GM19099 (cell line): ENCODE data around the gene GGA1.

Experiments
- POLR2A ChIP-seq: IDR thresholded peaks from 3 replicates; pipeline ENCODE4 v1.6.1; 2011; ENCODE audit warnings: low read depth; ENCODE audit not compliant: insufficient read length; ENCODE audit errors: extremely low read depth

Gene GGA1

DNA sequence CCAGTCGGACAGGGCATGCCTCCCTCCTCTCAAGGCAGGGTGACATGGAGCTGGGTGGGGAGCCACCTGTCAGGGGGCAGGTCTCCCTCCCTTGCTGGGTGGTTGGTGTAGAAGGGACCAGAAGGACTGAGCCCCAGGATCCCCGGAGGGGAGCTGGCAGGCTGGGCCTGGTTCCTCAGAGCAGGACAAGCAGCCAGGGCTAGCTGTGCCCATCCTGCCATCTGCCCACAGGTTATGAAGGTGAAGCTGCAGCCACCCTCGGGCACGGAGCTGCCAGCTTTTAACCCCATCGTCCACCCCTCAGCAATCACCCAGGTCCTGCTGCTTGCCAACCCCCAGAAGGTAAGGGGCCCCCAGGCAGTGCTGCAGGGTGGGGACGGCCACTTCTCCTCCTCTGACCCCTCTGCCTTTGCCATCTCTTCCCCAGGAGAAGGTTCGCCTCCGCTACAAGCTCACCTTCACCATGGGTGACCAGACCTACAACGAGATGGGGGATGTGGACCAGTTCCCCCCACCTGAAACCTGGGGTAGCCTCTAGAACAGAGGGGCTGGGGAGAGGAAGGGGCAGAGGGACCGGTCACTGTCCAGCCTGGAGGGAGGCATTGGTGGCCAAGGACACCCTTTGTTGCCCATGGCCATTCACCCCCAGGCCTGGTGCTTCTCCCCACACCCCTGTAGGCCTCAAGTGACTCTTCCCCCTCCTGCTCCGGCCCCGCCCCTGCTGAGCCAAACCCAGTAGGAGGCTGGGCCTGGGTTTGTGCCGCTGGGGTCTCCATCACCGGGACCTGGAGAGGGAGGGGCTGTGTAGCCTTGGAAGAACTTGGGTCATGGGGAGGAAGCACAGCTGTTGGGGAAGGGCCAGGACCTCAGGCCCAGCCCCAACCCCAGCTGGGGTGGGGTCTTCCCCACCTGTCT, 23.8 kb downstream of the GGA1 start:
- no peak for TF ChIP-seq POLR2A

- TF ChIP-seq POLR2A: peak; percentile 33
These were observed 24.5 kb downstream of the GGA1 start for GRCh38 chr22:37633089-37633624.

GRCh38 chr22:37633625-37634416, 25.2 kb downstream of the GGA1 start:
- peak; percentile 45 for TF ChIP-seq POLR2A

DNA sequence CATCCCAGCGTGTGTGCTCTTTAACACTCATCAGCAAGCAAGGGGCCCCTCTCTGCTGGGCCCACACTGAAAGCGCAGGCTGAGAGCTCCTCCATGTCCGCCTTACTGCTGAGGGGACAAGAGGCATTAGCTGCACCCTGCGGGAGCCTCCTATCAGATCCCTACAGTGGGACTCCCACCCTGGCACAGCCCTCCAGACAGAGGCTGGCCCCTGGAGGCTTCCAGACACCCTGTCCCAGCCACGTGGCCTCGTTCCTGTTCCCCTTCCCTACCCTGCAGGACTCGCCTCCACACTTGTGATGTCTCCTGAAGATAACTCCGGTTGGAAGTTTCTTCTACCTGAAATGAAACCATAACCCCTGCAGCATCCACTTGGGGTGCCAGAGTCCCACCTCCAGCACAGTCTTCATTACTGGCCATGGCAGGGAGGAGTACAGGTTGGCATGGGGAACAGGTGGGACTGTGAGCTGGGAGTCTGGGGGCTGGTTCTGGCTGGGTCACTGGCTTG, 25.8 kb downstream of the GGA1 start:
- TF ChIP-seq POLR2A: peak; percentile 34

DNA sequence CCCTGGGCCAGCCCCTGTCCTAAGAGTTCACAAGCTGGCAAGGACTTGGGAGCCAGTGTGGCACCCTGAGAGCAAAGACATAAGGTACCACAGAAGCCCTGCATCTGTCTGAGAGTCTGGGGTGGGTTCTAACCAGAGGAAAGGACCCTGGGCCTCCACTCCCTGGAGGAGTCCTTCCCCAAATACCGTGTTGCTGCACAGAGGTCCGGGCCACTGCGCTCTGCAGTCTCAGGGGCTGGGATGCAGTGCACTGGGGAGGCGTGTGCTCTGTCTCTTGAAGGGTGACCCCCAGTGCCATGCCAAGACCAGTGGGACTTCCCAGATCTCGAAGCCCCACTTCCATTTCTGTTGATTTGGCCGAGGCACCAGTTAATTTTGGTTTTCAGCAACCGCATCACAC, 26.5 kb downstream of the GGA1 start:
- no peak for TF ChIP-seq POLR2A

DNA sequence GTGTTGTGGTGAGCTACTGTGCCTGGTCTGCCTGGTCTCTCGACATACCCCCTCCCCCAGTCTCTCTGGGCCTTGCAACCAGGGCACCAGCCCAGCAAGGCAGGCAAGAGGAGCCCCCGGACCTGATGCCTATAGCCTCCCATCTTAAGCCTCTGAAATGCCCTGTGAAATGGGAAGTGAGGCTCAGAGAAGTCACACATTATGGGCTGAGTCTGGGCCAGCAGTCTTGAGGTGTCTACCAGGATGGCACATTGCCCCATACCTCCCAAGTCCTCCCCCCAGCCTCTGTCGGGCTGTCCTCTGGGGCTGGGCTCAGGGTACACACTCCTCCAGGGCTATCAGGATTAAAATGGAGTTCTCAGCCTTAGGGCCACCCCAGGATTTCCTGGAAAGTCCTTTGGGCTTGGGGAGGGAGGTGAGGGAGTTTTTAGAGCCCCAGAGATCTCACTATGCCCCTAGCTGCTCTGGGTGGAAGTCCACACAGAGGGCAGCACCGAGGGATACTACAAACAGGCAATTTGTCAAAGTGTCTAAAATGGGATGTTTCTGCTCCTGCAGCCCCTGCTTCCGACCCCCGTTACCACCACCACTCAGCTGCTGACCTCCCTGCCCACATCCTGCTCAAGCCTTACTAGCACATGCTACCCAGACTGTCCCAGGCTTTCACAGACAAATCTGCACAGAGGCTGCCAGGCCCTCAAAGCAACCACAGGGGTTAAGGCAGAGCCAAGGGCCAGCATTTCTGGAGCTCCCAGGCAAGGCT, 27.7 kb downstream of the GGA1 start:
- TF ChIP-seq POLR2A: no peak

GRCh38 chr22:37636949-37637273, 28.3 kb downstream of the GGA1 start:
- TF ChIP-seq POLR2A: no peak

DNA sequence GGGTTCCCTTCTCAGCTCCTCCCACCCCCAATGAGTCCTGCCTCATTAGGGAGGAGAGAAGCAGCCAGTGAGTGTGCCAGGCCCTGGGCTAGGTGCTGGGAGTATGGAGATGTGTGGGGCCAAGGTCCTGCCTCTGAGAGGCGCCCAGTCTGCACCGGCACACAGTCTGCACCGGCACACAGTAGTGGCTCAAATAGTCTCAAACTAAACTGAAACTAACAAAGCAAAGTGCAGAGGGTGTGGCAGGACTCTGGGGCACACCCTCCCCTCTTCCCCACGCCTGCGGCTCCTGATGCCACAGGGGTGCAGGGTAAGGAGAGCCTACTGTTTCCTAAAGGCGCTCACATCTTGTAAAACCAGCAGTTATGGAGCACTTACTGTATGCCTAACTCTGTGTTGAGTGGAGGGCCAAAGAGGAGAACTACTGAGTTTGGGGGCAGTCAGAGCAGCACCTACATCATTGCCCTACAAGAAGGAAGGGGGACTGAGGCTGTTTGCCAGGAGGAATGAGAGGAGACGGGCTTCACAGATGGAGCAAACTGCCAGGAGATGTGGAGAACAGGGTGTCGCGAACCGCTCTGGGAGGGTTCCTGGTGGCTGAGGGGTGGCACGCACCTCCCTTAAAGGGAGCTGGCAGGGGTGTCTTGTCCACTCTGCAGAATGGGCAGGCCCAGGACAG, 29.9 kb downstream of the GGA1 start:
- TF ChIP-seq POLR2A: no peak

DNA sequence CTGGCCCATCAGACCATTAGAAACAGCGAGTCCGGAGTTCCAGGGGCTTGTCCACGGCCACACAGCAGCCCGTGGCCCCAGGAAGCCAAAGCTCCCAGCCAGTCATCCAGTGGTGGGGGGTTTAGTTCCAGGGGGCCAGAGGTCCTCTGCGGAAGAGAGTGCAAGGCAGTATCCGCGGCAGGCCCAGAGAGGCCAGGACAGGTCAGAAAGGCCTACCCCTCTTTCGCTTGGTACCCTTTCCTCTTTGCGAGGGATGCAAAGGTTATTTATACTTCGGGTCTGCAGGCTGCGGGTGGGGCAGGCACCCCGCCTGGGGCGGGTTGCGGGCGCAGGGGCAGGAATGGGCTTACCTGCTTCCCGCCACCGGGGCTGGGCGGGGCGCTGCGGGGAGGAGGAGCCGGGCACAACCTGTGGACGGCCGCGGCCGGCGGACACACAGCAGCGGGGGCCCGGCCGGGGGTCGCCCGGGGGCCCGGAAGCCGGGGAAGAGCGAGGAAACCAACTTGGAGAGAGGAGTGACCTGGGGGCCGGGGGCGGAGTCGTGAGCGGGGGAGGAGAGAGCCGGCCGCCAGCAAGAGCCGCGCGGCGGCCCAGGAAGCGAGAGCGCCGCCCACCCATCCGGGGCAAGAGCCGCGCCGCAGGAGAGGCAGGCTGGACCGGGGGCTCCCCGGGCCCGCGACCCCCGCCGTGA, 30.6 kb downstream of the GGA1 start, which contains the start of gene SH3BP1:
Gene SH3BP1 (plus strand): TSS at position 600 of the 691 bp plus-strand sequence. CDS start 119 bp downstream, outside the sequence.
- TF ChIP-seq POLR2A: no peak

DNA sequence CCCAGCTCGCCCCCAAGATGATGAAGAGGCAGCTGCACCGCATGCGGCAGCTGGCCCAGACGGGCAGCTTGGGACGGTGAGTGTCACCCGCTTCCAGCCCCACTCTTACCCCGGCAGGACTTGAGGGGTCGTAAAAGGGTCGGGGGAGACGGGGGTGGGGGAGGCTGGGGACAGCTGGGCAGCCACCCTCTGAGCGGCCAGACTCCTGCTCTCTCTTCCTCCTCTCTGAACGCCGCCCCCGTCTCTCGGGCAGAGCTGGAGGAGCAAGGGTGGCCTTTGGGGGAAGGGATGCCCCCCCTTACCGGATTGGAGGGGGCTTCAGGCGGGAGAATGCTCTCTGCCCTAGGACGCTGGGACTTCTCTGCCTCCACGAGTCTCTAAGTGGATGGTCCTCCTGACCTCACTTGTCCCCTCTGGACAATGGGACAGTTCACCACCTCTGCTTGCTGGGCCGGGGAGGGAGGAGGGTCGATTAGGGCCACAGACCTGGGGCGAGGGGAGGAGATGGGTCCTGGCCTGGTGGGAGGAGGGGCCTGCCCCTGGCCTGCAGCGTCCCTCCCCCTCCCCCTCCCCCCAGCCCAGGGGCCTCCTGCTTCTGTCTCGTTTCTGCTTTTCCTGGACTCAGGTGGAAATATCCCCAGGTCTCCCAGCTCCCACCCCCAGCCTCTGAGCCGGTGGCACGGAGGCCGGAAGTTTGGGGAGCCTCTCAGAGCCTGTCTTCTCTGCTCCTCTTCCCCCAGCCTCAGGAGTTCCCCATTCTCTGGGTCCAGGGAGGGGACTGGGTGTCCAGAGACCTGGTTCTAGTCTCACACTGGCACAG, 31.3 kb downstream of the GGA1 start:
- TF ChIP-seq POLR2A: no peak

GRCh38 chr22:37640591-37641560, 32.2 kb downstream of the GGA1 start:
- no peak for TF ChIP-seq POLR2A

GRCh38 chr22:37641561-37641949, 32.9 kb downstream of the GGA1 start:
- no peak for TF ChIP-seq POLR2A
